ENCODE results near the gene ZSCAN21. TPM values are rescaled to one million over a fixed set of nuclear protein-coding genes. Genes with fewer than 3 reads are reported as not detected.

The ZSCAN21 gene
- 5.6 and 9.7 TPM in 2 replicates for total RNA-seq (2014; rRNA removed; shearing (Covaris generic))
- total RNA-seq (2022) = 7.3 and 7.5 TPM in 2 replicates
- Bru-seq, nascent RNA = percentile 48 among the genes with signal in this experiment
- percentile 54 among the genes with signal in this experiment for BruChase-seq, experiment 1, labeled RNA remaining after a 6-hour chase
- BruChase-seq, experiment 2, labeled RNA remaining after a 2-hour chase = percentile 53 among the genes with signal in this experiment
- long read RNA-seq, transcript ZSCAN21-201 (4 exons, 2,005 nt) = major isoform, 8 of 19 reads
- long read RNA-seq, partial matches to known transcripts = 0 of 19 reads
- long read RNA-seq, other reads (novel, unspliced or antisense) = 10 of 19 reads

DNA sequence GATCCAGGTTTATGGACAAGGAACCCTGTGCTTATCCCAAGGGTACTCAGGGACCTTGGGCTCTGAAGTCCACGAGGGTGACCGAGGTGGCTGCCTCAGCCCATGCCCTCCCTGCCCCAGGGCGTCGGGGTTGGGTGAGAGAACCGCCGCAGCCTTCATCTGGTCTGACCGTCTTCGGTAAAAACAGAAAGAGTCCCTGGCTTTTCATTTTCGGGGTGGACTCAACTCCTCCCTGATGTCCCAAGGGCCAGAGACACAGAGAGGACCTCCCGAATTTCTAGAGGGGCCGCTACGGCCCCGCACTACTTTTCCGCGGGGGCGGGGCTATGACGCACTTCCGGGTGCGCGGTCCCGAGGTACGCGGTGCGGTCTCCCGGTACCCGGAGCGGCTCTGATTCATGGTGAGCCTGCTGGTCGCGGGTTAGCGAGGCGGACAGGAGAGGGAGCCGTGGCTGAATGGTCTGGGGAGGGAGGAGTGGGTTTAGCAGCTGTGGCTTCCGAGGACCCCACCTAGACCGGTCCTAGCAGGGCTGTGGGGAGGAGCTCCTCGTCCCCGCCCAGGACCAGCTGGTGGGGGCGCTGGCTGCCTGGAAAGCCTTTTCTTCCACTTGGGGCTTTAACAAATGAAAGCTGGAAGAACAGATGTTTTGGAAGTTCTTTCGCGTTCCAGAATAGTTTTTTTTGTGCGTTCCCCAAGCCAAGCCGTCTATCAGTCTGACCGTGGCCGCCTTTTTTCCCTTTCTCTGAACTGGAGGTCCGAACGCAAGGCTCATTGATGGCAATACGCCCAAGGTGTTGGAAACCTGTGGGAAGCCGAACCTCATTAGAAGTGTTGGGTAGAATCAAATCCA lies at the start of gene ZSCAN21:
ZSCAN21 (plus strand) TSS at position 334 of the 851 bp plus-strand sequence. CDS start 7,233 bp downstream, outside the sequence.
- H4K20me1 ChIP-seq (ENCODE audit: insufficient read depth, low read length) = no peaks in the 10 kb centered on the region
- H3K4me1 ChIP-seq (ENCODE audit: insufficient read depth, low read length, poor library complexity, severe bottlenecking) = peaks cover 14% of the 10 kb centered on the region
- no peaks in the 10 kb centered on the region for H3K36me3 ChIP-seq (ENCODE audit: insufficient read depth, low read length)
- H3K4me2 ChIP-seq (ENCODE audit: low read length) = peak within 1 kb of the TSS; percentile 96
- CTCF ChIA-PET (ENCODE audit: unreplicated experiment) = no interaction called here
- peak within 1 kb of the TSS; percentile 89 for H3K4me3 ChIP-seq (ENCODE audit: low read depth, low read length, poor library complexity, severe bottlenecking)
- H2AFZ ChIP-seq (ENCODE audit: low read length) = peak within 1 kb of the TSS; percentile 96
- BruUV-seq (replicated peaks) = TSS peak; percentile 86
- no peaks in the 10 kb centered on the region; the same call in 1 of the 2 replicates for H3K79me2 ChIP-seq (ENCODE audit: insufficient read depth, low read depth, low read length)
- H3K9me3 ChIP-seq (ENCODE audit: low read length) = no peaks in the 10 kb centered on the region
- DNase-seq (ENCODE audit: low spot score) = peak; percentile 84
- peak within 1 kb of the TSS; percentile 56 for H3K27ac ChIP-seq (ENCODE audit: low read depth, low read length, poor library complexity, severe bottlenecking)
- POLR2A ChIA-PET = interaction anchor here (0.9 to 1.1 kb wide), 5 partner anchors 9 to 34 kb away, joined by 3 to 5 read pairs (median 4); partner anchors contain the start of gene ZKSCAN1
- intact Hi-C loops (cut with micrococcal nuclease; ENCODE audit: unreplicated experiment) = loop anchor here (1.0 to 5.0 kb wide), 4 partner anchors 32 to 137 kb away; partner anchors contain the start of genes ZKSCAN1 and ZNF3
- TF ChIP-seq CTCF (conservative IDR thresholded peaks at IDR 0.05; ENCODE audit: low read length) (peak; percentile 63), EZH2phosphoT487 (IDR thresholded peaks at IDR 0.05; ENCODE audit: borderline replicate concordance, low read depth, low read length) (no peak)
- no peaks in the 10 kb centered on the region for H3K9me2 ChIP-seq (ENCODE audit: insufficient read depth, low read length)

GRCh38 chr7:100000239-100000638 lies 49.3 kb upstream of the ZSCAN21 start:
- Histone ChIP-seq H3K4me2 (ENCODE audit: low read length) (no peak overlapping the region), H2AFZ (ENCODE audit: low read length) (no peak overlapping the region), H3K4me3 (ENCODE audit: low read depth, low read length, poor library complexity, severe bottlenecking) (no peak overlapping the region), H4K20me1 (ENCODE audit: insufficient read depth, low read length) (no peaks in the 10 kb centered on the region), H3K27ac (ENCODE audit: low read depth, low read length, poor library complexity, severe bottlenecking) (no peak overlapping the region), H3K9me3 (ENCODE audit: low read length) (no peaks in the 10 kb centered on the region), H3K36me3 (ENCODE audit: insufficient read depth, low read length) (no peaks in the 10 kb centered on the region), H3K4me1 (ENCODE audit: insufficient read depth, low read length, poor library complexity, severe bottlenecking) (no peaks in the 10 kb centered on the region), H3K79me2 (ENCODE audit: insufficient read depth, low read depth, low read length) (no peaks in the 10 kb centered on the region), H3K9me2 (ENCODE audit: insufficient read depth, low read length) (no peaks in the 10 kb centered on the region)
- CTCF ChIA-PET (ENCODE audit: unreplicated experiment) = no interaction called here
- no peak for DNase-seq (ENCODE audit: low spot score)
- BruUV-seq (replicated peaks) = no TSS peak
- TF ChIP-seq EZH2phosphoT487 (IDR thresholded peaks at IDR 0.05; ENCODE audit: borderline replicate concordance, low read depth, low read length) = no peak
- TF ChIP-seq CTCF (conservative IDR thresholded peaks at IDR 0.05; ENCODE audit: low read length) = no peak
- POLR2A ChIA-PET = interaction anchor here (0.8 to 1.0 kb wide), 2 partner anchors 11 to 80 kb away, joined by 3 to 4 read pairs; no protein-coding TSS in a partner anchor
- intact Hi-C loops (cut with micrococcal nuclease; ENCODE audit: unreplicated experiment) = no loop called here
